Measurements from ENCODE around the gene THSD8.
A peak's percentile ranks its signal among the peaks of the same experiment; 100 is the strongest.

THSD8 gene

DNA sequence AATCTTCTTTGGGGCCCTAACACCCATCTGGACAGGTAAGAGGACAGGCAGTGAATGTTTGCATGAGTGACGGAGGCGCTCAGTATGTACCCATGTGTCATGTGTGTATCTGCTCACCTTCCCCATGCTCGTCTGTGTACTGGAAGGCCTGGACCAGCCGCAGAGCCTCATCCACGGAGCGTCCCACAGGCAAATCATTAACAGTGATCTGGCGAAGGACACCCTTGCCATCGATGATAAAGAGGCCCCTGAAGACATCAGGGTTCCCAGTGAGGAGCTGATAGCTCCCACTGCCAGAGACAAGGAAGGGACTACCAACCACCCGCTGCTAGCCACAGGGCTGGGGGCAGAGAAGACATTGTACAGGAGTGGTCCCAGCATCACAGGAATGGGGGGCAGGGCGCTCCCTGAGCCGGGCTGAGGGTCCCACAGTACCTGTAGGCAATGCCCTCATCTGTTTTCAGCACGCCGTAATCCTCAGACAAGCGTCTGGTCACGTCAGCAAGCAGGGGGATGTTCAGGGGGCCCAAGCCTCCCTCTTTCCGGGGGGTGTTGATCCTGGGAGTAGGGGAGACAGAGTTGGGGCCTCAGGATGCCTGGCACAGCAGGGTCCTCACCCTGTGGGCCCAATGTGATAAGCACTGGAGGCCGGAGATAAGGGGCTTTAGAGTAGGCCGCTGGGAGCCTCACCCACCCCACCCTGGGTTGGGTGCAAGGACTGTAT is 2.0 kb upstream of the THSD8 start:
- DNase-seq (ENCODE audit: low read depth, low spot score): no peak
- Histone ChIP-seq H3K4me1 (ENCODE audit: insufficient read depth, insufficient read length) (peaks cover 10% of the 10 kb centered on the region), H3K36me3 (ENCODE audit: insufficient read depth, insufficient read length, low read length) (peaks cover 26% of the 10 kb centered on the region), H3K4me3 (ENCODE audit: insufficient read length, low read depth) (no peak overlapping the region), H3K27me3 (ENCODE audit: insufficient read depth, insufficient read length) (peaks cover 18% of the 10 kb centered on the region), H3K9ac (ENCODE audit: insufficient read length, low read depth) (peak overlapping the region; percentile 100), H3K9me3 (ENCODE audit: insufficient read depth, low read length) (no peaks in the 10 kb centered on the region)
- TF ChIP-seq ZNF274 (IDR thresholded peaks at IDR 0.05; ENCODE audit: low read depth, low read length) (no peak), SUZ12 (IDR thresholded peaks at IDR 0.05; ENCODE audit: extremely low read depth, insufficient read depth, insufficient read length) (no peak), YY1 (IDR thresholded peaks at IDR 0.05; ENCODE audit: insufficient read depth, insufficient read length) (no peak)

DNA sequence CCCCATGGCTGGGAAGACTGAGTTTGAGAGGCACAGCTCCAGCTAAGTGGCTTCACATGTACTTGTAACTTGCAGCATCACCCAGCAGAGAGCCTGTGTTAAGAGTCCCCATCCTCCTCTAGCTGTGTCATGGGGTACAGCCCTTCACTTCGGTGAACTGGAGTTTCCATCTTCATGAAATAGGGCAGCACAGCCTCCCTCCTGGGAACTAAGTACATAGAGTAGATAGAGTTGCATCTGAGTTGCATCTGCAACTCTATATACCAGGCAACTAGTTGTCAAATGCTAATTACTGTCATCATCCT is 1.5 kb upstream of the THSD8 start:
- Histone ChIP-seq H3K9ac (ENCODE audit: insufficient read length, low read depth) (peak overlapping the region; percentile 100), H3K36me3 (ENCODE audit: insufficient read depth, insufficient read length, low read length) (peaks cover 26% of the 10 kb centered on the region), H3K4me3 (ENCODE audit: insufficient read length, low read depth) (peak overlapping the region; percentile 100), H3K27me3 (ENCODE audit: insufficient read depth, insufficient read length) (peaks cover 18% of the 10 kb centered on the region), H3K4me1 (ENCODE audit: insufficient read depth, insufficient read length) (peaks cover 10% of the 10 kb centered on the region), H3K9me3 (ENCODE audit: insufficient read depth, low read length) (no peaks in the 10 kb centered on the region)
- DNase-seq (ENCODE audit: low read depth, low spot score): no peak
- no peak for TF ChIP-seq SUZ12 (IDR thresholded peaks at IDR 0.05; ENCODE audit: extremely low read depth, insufficient read depth, insufficient read length)
- no peak for TF ChIP-seq ZNF274 (IDR thresholded peaks at IDR 0.05; ENCODE audit: low read depth, low read length)
- TF ChIP-seq YY1 (IDR thresholded peaks at IDR 0.05; ENCODE audit: insufficient read depth, insufficient read length): no peak

DNA sequence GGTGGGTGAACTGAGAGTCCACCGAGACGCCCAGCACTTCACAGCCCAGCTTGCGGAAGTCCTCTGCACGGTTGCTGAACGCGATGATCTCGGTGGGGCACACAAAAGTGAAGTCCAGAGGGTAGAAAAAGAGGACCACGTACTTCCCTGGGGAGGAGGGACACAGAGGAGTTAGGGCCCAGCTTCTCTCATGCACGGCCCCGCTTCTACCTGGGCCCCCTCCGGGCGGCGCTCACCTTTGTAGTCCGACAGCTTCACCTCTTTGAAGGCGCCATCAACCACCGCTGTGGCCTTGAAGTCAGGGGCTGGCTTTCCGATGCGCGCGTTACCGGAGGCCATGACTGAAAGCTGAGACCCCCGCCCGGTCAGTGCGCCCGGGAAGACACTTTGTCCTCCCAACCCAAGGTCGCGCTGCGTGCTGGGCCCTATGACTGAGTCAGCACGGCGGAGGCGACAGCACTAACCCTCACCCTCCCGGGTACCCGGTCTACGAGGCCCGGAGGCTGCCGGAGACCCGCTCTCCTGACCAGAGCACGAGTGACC is 875 bp upstream of the THSD8 start:
- no peak for TF ChIP-seq ZNF274 (IDR thresholded peaks at IDR 0.05; ENCODE audit: low read depth, low read length)
- no peak for DNase-seq (ENCODE audit: low read depth, low spot score)
- Histone ChIP-seq H3K27me3 (ENCODE audit: insufficient read depth, insufficient read length) (peaks cover 18% of the 10 kb centered on the region), H3K36me3 (ENCODE audit: insufficient read depth, insufficient read length, low read length) (peaks cover 26% of the 10 kb centered on the region), H3K4me3 (ENCODE audit: insufficient read length, low read depth) (peak overlapping the region; percentile 100), H3K9ac (ENCODE audit: insufficient read length, low read depth) (peak overlapping the region; percentile 100), H3K4me1 (ENCODE audit: insufficient read depth, insufficient read length) (peaks cover 7% of the 10 kb centered on the region), H3K9me3 (ENCODE audit: insufficient read depth, low read length) (no peaks in the 10 kb centered on the region)

DNA sequence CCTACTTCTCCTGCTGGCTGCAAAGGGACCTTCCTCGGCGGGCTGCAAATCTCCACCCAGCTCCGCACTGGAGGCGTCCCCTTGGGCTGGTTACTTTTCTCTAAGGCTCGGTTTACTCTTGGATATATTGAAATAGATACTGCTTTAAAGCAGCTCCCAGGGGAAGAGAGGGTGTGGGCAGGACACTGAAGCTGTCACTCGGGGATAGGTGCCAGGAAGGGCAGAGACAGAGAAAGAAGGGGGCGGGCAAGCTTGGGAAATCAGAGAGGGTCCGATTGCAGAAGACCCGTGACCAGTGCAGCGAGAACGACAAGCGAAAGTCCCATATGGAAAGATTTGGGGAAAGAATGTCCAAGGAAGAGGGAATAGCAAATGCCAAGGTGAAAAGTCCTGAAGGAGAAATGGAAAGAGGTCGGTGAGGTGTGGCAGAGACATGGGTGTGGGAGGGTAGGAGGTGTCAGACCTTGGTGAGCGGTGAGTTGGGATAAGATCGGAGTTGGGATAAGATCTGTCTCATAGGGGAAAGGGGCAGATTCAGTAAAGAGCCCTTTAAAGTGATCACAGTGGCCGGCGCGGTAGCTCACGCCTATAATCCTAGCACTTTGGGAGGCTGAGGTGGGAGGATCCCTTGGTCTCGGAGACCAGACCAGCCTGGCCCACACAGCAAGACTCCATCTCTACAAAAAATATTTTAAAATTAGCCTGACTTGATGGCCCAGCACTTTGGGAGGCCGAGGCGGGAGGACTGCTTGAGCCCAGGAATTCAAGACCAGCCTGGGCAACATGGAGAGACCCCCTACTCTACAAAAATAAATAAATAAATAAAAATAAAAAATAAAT is 618 bp downstream of the THSD8 start:
- H3K9ac ChIP-seq (ENCODE audit: insufficient read length, low read depth): peak overlapping the region; percentile 44
- H3K9me3 ChIP-seq (ENCODE audit: insufficient read depth, low read length): no peaks in the 10 kb centered on the region
- peak overlapping the region; percentile 100 for H3K4me3 ChIP-seq (ENCODE audit: insufficient read length, low read depth)
- TF ChIP-seq SUZ12 (IDR thresholded peaks at IDR 0.05; ENCODE audit: extremely low read depth, insufficient read depth, insufficient read length) (no peak), ZNF274 (IDR thresholded peaks at IDR 0.05; ENCODE audit: low read depth, low read length) (no peak), YY1 (IDR thresholded peaks at IDR 0.05; ENCODE audit: insufficient read depth, insufficient read length) (no peak)
- peaks cover 7% of the 10 kb centered on the region for H3K4me1 ChIP-seq (ENCODE audit: insufficient read depth, insufficient read length)
- DNase-seq (ENCODE audit: low read depth, low spot score): no peak
- H3K36me3 ChIP-seq (ENCODE audit: insufficient read depth, insufficient read length, low read length): peaks cover 25% of the 10 kb centered on the region
- H3K27me3 ChIP-seq (ENCODE audit: insufficient read depth, insufficient read length): peaks cover 18% of the 10 kb centered on the region

DNA sequence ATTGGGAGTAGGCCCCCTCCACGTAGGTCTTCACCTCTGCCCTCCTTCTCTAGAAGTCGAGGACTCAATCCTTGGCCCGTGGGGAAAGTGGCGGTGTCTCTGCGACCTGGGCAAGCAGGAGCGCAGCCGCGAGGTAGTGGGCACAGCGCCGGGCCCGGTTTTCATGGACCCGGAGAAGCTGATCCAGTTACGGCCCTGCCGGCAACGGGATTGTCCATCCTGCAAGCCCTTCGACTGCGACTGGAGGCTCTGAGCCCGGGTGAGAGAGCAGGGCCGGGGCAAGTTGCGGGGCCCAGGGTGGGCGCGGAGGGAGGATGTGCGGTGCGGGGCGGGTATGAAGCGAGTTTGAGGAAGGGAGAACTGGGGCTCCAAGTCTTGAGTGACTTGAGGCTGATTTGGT is 2.2 kb downstream of the THSD8 start:
- no peak for DNase-seq (ENCODE audit: low read depth, low spot score)

DNA sequence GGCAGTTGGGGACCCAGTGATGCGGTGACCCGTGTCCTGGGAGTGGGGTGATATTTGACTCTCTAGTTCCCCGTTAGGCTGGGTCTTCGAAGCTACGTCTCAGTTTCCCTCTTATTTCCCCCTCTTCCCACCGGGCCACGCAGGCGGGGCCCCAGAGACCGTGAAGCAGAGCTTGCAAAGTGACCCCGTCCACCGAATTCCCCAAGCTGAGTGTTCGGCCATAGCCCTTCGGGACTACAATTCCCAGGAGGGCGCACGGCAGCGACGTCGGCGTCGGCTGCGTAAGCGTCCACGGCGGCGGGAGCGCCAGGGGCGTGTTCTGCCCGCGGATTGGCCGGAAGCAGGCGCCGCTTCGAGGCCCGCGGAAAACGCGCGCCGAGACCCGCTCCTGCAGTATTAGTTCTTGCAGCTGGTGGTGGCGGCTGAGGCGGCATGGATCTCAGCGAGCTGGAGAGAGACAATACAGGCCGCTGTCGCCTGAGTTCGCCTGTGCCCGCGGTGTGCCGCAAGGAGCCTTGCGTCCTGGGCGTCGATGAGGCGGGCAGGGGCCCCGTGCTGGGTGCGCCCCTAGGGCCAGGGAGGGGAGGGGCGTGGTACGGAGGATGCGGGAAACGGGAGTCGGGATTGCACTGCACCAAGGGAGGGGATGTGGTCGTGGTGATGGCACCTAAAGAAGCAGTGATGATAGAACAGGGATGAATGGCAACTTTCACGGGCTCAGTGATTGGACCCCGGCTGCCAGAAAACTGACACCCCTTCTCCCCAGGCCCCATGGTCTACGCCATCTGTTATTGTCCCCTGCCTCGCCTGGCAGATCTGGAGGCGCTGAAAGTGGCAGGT is 4.6 kb downstream of the THSD8 start, which contains the start of gene RNASEH2A:
TSS of gene RNASEH2A (plus strand) at position 343 of the 840 bp plus-strand sequence. CDS start at position 433, 90 bp downstream.
- no peak for TF ChIP-seq SUZ12 (IDR thresholded peaks at IDR 0.05; ENCODE audit: extremely low read depth, insufficient read depth, insufficient read length)
- peak; percentile 51 for TF ChIP-seq YY1 (IDR thresholded peaks at IDR 0.05; ENCODE audit: insufficient read depth, insufficient read length)
- TF ChIP-seq ZNF274 (IDR thresholded peaks at IDR 0.05; ENCODE audit: low read depth, low read length): no peak
- H3K4me3 ChIP-seq (ENCODE audit: insufficient read length, low read depth): peak within 1 kb of the TSS; percentile 95
- peak within 1 kb of the TSS; percentile 98 for H3K9ac ChIP-seq (ENCODE audit: insufficient read length, low read depth)
- H3K4me1 ChIP-seq (ENCODE audit: insufficient read depth, insufficient read length): no peaks in the 10 kb centered on the region
- peaks cover 15% of the 10 kb centered on the region for H3K27me3 ChIP-seq (ENCODE audit: insufficient read depth, insufficient read length)
- peaks cover 40% of the 10 kb centered on the region for H3K36me3 ChIP-seq (ENCODE audit: insufficient read depth, insufficient read length, low read length)
- peak; percentile 92 for DNase-seq (ENCODE audit: low read depth, low spot score)
- no peaks in the 10 kb centered on the region for H3K9me3 ChIP-seq (ENCODE audit: insufficient read depth, low read length)

More for the DNA sequence above, 2.2 kb downstream of the THSD8 start:
- Histone ChIP-seq H3K9me3 (ENCODE audit: insufficient read depth, low read length) (no peaks in the 10 kb centered on the region), H3K36me3 (ENCODE audit: insufficient read depth, insufficient read length, low read length) (peaks cover 33% of the 10 kb centered on the region), H3K9ac (ENCODE audit: insufficient read length, low read depth) (no peak overlapping the region), H3K27me3 (ENCODE audit: insufficient read depth, insufficient read length) (peaks cover 18% of the 10 kb centered on the region), H3K4me3 (ENCODE audit: insufficient read length, low read depth) (no peak overlapping the region), H3K4me1 (ENCODE audit: insufficient read depth, insufficient read length) (peaks cover 7% of the 10 kb centered on the region)
- TF ChIP-seq YY1 (IDR thresholded peaks at IDR 0.05; ENCODE audit: insufficient read depth, insufficient read length): no peak
- no peak for TF ChIP-seq SUZ12 (IDR thresholded peaks at IDR 0.05; ENCODE audit: extremely low read depth, insufficient read depth, insufficient read length)
- no peak for TF ChIP-seq ZNF274 (IDR thresholded peaks at IDR 0.05; ENCODE audit: low read depth, low read length)
